MM.1S (cell line): ENCODE data around the gene PRKCZ.

Experiments used
- CTCF ChIP-seq: fragments of 300-600 bp; sonication (generic); IDR thresholded peaks from 2 replicates; pipeline ENCODE4 v1.5.1; 2016; ENCODE audit warnings: antibody characterized with exemption, low read length, mixed read lengths
- EZH2 ChIP-seq: fragments of 300-600 bp; sonication (generic); optimal IDR thresholded peaks from 2 replicates; pipeline ENCODE3; 2017; ENCODE audit warnings: low read depth, mild to moderate bottlenecking, antibody characterized with exemption, low read length, mixed read lengths
- EZH2phosphoT487 ChIP-seq: fragments of 300-600 bp; sonication (generic); IDR thresholded peaks from 2 replicates; pipeline ENCODE4 v1.6.1; 2018; ENCODE audit warnings: antibody characterized with exemption, low read length

GRCh38 chr1:2163205-2163604, 113.0 kb downstream of the PRKCZ start:
- TF ChIP-seq CTCF (no peak), EZH2phosphoT487 (no peak), EZH2 (no peak)
